Suprapubic skin (tissue), 4 donors: ENCODE results near the gene SLC25A40.

ENCODE experiments used
- POLR2A ChIP-seq, 2 donors: fragments of 450-650 bp; IDR thresholded peaks; one replicate each; pipeline ENCODE4 v1.6.1; 2017; ENCODE audit warnings: antibody characterized with exemption in 2 of 2, mild to moderate bottlenecking in 2 of 2, moderate library complexity in 2 of 2
- POLR2AphosphoS5 ChIP-seq, 3 donors: sonication (generic); formaldehyde crosslinking; IDR thresholded peaks; one replicate each; pipeline ENCODE4 v1.6.1; 2017; ENCODE audit warnings: antibody characterized with exemption in 3 of 3
- TF ChIP-seq, protein P1 (sequence below), 2 donors: fragments of 200-600 bp in 1 of 2; fragments of 450-650 bp in 1 of 2; sonication (generic) in 1 of 2; IDR thresholded peaks; one replicate each; pipeline ENCODE4 v1.5.1; 2016 to 2019; ENCODE audit warnings: antibody characterized with exemption in 2 of 2, mild to moderate bottlenecking in 1 of 2, moderate library complexity in 1 of 2

DNA sequence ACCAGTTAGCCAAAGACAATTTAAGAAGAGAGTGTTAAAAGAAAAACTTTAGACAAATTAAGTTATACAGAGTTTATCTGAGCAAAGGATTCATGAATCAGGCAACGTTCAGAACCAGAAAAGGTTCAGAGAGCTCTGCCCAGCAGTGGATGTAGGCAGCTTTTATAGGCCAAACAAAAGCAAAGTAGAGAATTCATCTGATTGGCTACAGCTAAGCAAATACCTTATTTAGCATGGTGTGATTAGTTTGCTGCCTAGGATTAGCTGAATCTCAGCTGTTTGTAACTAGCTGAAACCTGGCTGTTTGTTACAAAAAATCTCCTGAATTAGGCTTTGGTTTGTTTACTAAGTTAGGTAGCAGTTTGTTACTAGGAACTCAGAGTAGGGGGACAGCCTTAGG is 66.0 kb downstream of the SLC25A40 start:
- TF ChIP-seq, protein P1, sequence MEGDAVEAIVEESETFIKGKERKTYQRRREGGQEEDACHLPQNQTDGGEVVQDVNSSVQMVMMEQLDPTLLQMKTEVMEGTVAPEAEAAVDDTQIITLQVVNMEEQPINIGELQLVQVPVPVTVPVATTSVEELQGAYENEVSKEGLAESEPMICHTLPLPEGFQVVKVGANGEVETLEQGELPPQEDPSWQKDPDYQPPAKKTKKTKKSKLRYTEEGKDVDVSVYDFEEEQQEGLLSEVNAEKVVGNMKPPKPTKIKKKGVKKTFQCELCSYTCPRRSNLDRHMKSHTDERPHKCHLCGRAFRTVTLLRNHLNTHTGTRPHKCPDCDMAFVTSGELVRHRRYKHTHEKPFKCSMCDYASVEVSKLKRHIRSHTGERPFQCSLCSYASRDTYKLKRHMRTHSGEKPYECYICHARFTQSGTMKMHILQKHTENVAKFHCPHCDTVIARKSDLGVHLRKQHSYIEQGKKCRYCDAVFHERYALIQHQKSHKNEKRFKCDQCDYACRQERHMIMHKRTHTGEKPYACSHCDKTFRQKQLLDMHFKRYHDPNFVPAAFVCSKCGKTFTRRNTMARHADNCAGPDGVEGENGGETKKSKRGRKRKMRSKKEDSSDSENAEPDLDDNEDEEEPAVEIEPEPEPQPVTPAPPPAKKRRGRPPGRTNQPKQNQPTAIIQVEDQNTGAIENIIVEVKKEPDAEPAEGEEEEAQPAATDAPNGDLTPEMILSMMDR (IDR thresholded peaks at IDR 0.05) = no peak
- TF ChIP-seq POLR2A (IDR thresholded peaks at IDR 0.05) (no peak), POLR2AphosphoS5 (IDR thresholded peaks at IDR 0.05) (no peak)
